Esophagus (tissue), 2 donors: ENCODE measurements around the gene ANKRD16. TPM values are rescaled to one million over a fixed set of nuclear protein-coding genes. Genes with fewer than 3 reads are reported as not detected.
"Not testable (repeated sequence)": the region's sequence is repeated elsewhere in the genome, so short reads cannot be mapped to it uniquely, and the experiment has no call there.

Experiments
- H3K27ac ChIP-seq, 2 donors: one replicate each; pipeline ENCODE4 v1.5.1; 2013; ENCODE audit warnings: low read depth in 2 of 2, mild to moderate bottlenecking in 2 of 2, inconsistent platforms in 1 of 2, low read length in 1 of 2, moderate library complexity in 1 of 2
- H3K27me3 ChIP-seq, 2 donors: one replicate each; pipeline ENCODE4 v1.6.1; 2013; ENCODE audit warnings: low read length in 2 of 2, control low read depth in 1 of 2, mild to moderate bottlenecking in 1 of 2; ENCODE audit not compliant: insufficient read depth in 2 of 2, control insufficient read depth in 1 of 2
- H3K36me3 ChIP-seq, 2 donors: one replicate each; pipeline ENCODE4 v1.6.1; 2013; ENCODE audit warnings: low read length in 1 of 2; ENCODE audit not compliant: control insufficient read depth in 2 of 2, insufficient read depth in 2 of 2
- H3K4me1 ChIP-seq, 2 donors: one replicate each; pipeline ENCODE4 v1.6.1; 2013; ENCODE audit warnings: low read length in 1 of 2; ENCODE audit not compliant: control insufficient read depth in 2 of 2, insufficient read depth in 2 of 2
- H3K4me3 ChIP-seq, 2 donors: one replicate each; pipeline ENCODE4 v1.5.1; 2013; ENCODE audit warnings: low read length in 2 of 2, mild to moderate bottlenecking in 2 of 2, low read depth in 1 of 2, moderate library complexity in 1 of 2
- H3K9me3 ChIP-seq, 2 donors: one replicate each; pipeline ENCODE4 v1.6.1; 2013; ENCODE audit warnings: mild to moderate bottlenecking in 2 of 2, low read depth in 1 of 2, low read length in 1 of 2, moderate library complexity in 1 of 2; ENCODE audit not compliant: control insufficient read depth in 2 of 2, insufficient read depth in 1 of 2
- WGBS, 2 donors: extraction: QIAGEN DNeasy Blood & Tissue Kit; methylation state at CpG; one replicate each; pipeline ENCODE4 v1.1.7; 2013; 5-methylcytosine and 5-hydroxymethylcytosine counted together
- polyA plus RNA-seq, 2 donors: library from polyadenylated mRNA; stranded (reverse); fragments of 200-250 nt; gene quantifications; one replicate each; pipeline ENCODE4 v1.2.3, GENCODE V29; 2013
- donor health status: healthy with polysubstance abuse.
- donor health status: Bipolar disorder and iron deficiency.

Gene ANKRD16
- polyA plus RNA-seq, 2 donors = 4.3 to 4.7 TPM

DNA sequence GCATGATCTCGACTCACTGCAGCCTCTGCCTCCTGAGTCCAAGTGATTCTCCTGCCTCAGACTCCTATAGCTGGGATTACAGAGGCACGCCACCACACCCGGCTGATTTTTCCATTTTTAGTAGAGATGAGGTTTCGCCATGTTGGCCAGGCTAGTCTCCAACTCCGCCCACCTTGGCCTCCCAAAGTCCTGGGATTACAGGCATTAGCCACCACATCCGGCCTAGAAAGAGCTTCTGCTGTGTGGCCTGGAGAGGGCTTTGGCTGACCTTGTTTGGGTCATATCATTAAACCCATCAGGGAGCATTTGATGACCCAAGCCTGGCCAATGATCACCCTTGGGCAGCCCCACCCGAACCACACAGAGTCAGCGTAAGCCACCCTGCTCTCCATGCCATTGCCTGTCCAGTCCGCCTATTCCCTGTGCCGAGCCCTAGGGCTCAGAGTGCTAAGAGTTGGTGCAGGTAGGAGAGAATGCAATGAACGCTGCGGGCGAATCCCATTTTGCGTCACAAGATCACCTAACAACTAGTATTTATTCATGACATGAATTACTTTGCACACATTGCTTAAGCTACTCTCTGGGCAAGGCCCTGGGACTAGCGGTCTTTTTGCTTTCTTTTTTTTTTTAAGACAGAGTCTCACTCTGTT lies 54.1 kb downstream of the ANKRD16 start:
- Histone ChIP-seq H3K36me3 (no peaks in the 10 kb centered on the region), H3K4me3 (no peak overlapping the region), H3K9me3 (no peaks in the 10 kb centered on the region), H3K27me3 (no peaks in the 10 kb centered on the region), H3K4me1 (peaks cover 0 to 3% of the 10 kb centered on the region in 2 donors), H3K27ac (no peak overlapping the region)
- 91 to 93% methylated on average over 15 of the region's 15 CpGs for WGBS, 2 donors

DNA sequence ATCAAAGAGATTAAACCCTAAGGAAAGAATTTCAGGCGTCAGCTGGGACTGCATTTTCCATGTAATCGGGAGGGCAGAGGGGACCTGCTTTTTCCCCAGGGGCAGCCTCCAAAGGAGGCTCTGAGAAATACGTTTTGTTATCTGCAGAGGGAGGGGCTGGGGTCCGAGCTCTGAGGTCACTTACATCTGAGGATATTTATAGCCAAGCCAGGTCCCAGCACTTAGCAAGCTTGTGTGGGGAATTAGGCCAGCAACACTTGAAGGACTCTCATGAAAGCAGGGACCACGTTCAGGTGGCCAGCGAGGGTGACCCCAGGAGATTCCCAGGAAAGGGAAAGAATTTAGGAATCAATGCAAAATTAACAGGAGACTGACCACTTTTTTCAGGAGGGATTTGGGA lies 55.9 kb downstream of the ANKRD16 start:
- Histone ChIP-seq H3K27me3 (no peaks in the 10 kb centered on the region), H3K9me3 (no peaks in the 10 kb centered on the region), H3K36me3 (no peaks in the 10 kb centered on the region), H3K4me3 (no peak overlapping the region), H3K27ac (no peak overlapping the region), H3K4me1 (peaks cover 0 to 3% of the 10 kb centered on the region in 2 donors)
- 63 to 64% methylated on average over 6 of the region's 6 CpGs for WGBS, 2 donors

- no peaks in the 10 kb centered on the region for H3K27me3 ChIP-seq
- H3K36me3 ChIP-seq = no peaks in the 10 kb centered on the region
- H3K4me1 ChIP-seq = peaks cover 0 to 3% of the 10 kb centered on the region in 2 donors
- H3K4me3 ChIP-seq = no peak overlapping the region
- no peaks in the 10 kb centered on the region for H3K9me3 ChIP-seq
- WGBS, 2 donors = 55 to 61% methylated on average over 13 of the region's 13 CpGs
- H3K27ac ChIP-seq = peak overlapping the region; percentile 31 to 49
Observed at GRCh38 chr10:5832946-5833345, 56.7 kb downstream of the ANKRD16 start.

DNA sequence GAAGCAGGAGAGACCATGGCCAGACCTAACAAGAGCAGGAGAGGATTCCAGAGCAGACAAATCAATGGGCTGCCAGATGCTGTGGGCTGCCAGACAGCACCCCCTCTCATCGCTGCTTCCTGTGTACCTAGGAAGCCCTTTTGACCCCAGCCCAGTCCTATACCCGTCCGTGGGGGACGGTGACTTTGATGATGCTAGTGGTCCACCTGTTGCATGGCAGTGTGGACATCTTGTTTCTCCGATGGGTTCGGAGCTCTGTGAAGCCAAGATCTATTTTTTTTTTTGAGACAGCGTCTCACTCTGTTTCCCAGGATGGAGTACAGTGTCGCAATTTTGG lies 58.3 kb downstream of the ANKRD16 start:
- H3K4me1 ChIP-seq = peaks cover 0 to 3% of the 10 kb centered on the region in 2 donors
- H3K4me3 ChIP-seq = no peak overlapping the region
- no peaks in the 10 kb centered on the region for H3K27me3 ChIP-seq
- 90 to 91% methylated on average over 8 of the region's 8 CpGs for WGBS, 2 donors
- no peaks in the 10 kb centered on the region for H3K9me3 ChIP-seq
- no peak overlapping the region for H3K27ac ChIP-seq
- H3K36me3 ChIP-seq = no peaks in the 10 kb centered on the region

DNA sequence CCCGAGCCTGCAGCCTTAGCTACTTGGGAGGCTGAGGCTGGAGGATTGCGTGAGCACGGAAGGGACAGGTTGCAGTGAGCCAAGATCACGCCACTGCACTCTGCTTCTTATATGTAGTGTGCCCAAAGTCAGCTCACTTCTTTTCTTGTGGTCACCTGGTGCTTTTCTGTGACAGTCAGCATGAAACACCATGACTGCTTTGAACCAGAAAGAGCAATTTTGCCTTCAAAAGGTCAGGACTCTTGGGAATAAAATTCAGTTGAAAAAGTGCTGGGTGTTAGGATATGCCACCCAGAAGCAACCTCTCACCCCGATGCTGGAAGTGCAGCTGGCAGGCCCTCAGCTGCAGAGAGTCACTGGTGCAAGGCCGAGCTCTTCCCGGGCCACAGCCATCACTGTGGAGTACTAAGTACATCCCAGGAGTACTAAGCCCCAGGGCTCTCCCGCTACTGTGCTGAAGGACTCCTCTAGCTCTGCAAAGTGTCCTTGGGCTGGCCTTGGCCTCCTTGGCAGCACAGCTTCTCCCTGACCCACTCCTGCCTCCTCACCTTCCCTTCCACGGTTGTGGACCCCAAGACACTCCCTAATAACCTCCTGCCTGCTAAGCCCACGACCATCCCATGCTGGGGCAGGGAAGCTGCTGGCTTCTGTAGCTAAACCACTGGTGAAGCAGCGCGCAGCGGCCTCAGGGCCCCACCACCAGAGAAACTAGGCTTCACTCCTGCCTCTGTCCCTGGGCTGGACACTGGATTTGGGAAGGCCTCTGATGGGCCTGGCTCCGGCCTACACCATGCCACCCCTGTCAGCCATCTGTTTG lies 58.9 kb downstream of the ANKRD16 start:
- H3K4me3 ChIP-seq = no peak overlapping the region
- H3K27ac ChIP-seq = no peak overlapping the region
- peaks cover 0 to 3% of the 10 kb centered on the region in 2 donors for H3K4me1 ChIP-seq
- H3K27me3 ChIP-seq = no peaks in the 10 kb centered on the region
- no peaks in the 10 kb centered on the region for H3K36me3 ChIP-seq
- H3K9me3 ChIP-seq = no peaks in the 10 kb centered on the region
- WGBS, 2 donors = 91 to 92% methylated on average over 14 of the region's 14 CpGs

DNA sequence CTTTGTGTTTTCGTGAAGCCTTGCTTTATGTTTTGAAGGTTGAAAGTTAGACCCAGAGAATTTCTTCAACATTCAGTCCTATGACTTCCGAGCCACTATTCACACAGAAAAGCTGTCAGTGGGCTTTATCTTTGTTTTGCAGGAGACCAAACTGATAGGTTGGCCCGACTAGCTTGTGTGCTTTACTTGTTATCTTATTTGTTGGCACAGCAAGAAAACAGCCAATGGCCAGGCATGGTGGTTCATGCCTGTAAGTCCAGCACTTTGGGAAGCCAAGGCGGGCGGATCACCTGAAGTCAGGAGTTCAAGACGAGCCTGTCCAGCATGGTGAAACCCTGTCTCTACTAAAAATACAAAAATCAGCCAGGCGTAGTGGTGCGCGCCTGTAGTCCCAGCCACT lies 60.4 kb downstream of the ANKRD16 start:
- no peaks in the 10 kb centered on the region for H3K9me3 ChIP-seq
- H3K4me1 ChIP-seq = peaks cover 0 to 3% of the 10 kb centered on the region in 2 donors
- H3K27ac ChIP-seq = no peak overlapping the region
- WGBS, 2 donors = 82 to 88% methylated on average over 9 of the region's 9 CpGs
- no peaks in the 10 kb centered on the region for H3K36me3 ChIP-seq
- no peak overlapping the region for H3K4me3 ChIP-seq
- H3K27me3 ChIP-seq = no peaks in the 10 kb centered on the region

GRCh38 chr10:5828725-5829124 lies 61.0 kb downstream of the ANKRD16 start:
- Histone ChIP-seq H3K27ac (no peak overlapping the region), H3K9me3 (no peaks in the 10 kb centered on the region), H3K4me3 (no peak overlapping the region), H3K27me3 (no peaks in the 10 kb centered on the region), H3K36me3 (no peaks in the 10 kb centered on the region), H3K4me1 (peaks cover 0 to 3% of the 10 kb centered on the region in 2 donors)
- WGBS, 2 donors = 92% methylated on average over 16 of the region's 16 CpGs

- Histone ChIP-seq H3K9me3 (no peaks in the 10 kb centered on the region), H3K27ac (no peak overlapping the region), H3K4me3 (no peak overlapping the region), H3K36me3 (no peaks in the 10 kb centered on the region), H3K4me1 (peaks cover 0 to under 1% of the 10 kb centered on the region in 2 donors), H3K27me3 (no peaks in the 10 kb centered on the region)
- 84 to 88% methylated on average over 6 of the region's 6 CpGs for WGBS, 2 donors
Observed at GRCh38 chr10:5827841-5828240, 61.9 kb downstream of the ANKRD16 start.

GRCh38 chr10:5826511-5826910 lies 63.2 kb downstream of the ANKRD16 start:
- H3K27me3 ChIP-seq, H3K9me3 ChIP-seq, H3K4me3 ChIP-seq, H3K27ac ChIP-seq, H3K4me1 ChIP-seq, H3K36me3 ChIP-seq: not testable (repeated sequence)
- 92 to 93% methylated on average over 6 of the region's 6 CpGs for WGBS, 2 donors

GRCh38 chr10:5818894-5819293 lies 70.8 kb downstream of the ANKRD16 start:
- Histone ChIP-seq H3K27ac (no peak overlapping the region), H3K27me3 (no peaks in the 10 kb centered on the region), H3K4me1 (no peaks in the 10 kb centered on the region), H3K36me3 (no peaks in the 10 kb centered on the region), H3K9me3 (no peaks in the 10 kb centered on the region), H3K4me3 (no peak overlapping the region)
- WGBS, 2 donors = 88% methylated on average over 6 of the region's 6 CpGs
